H9 (cell line): ENCODE data around the gene DTX4. TPM values are rescaled to one million over a fixed set of nuclear protein-coding genes. Genes with fewer than 3 reads are reported as not detected.

Experiments used
- DNase-seq: peaks from one replicate; pipeline ENCODE4 v3.0.0-alpha.2; 2017
- H2AFZ ChIP-seq: one replicate; pipeline ENCODE4 v1.6.1; 2013; ENCODE audit warnings: mild to moderate bottlenecking, low read length, control low read depth, moderate library complexity
- H2AK5ac ChIP-seq: 2 replicates; pipeline ENCODE4 v1.6.1; 2013; ENCODE audit warnings: low read length, control low read depth, mixed read lengths; ENCODE audit not compliant: insufficient read length
- H2BK120ac ChIP-seq: one replicate; pipeline ENCODE4 v1.6.1; 2013; ENCODE audit warnings: low read depth, mild to moderate bottlenecking, low read length, control low read depth, inconsistent platforms; ENCODE audit not compliant: poor library complexity, severe bottlenecking
- H2BK12ac ChIP-seq: 2 replicates; pipeline ENCODE4 v1.6.1; 2013; ENCODE audit warnings: low read length, control low read depth, mixed read lengths, low read depth; ENCODE audit not compliant: insufficient read length
- H2BK15ac ChIP-seq: 2 replicates; pipeline ENCODE4 v1.6.1; 2013; ENCODE audit warnings: low read depth, low read length, control low read depth
- H2BK20ac ChIP-seq: one replicate; pipeline ENCODE4 v1.6.1; 2013; ENCODE audit warnings: low read depth, mild to moderate bottlenecking, low read length, control low read depth, inconsistent platforms; ENCODE audit not compliant: poor library complexity, severe bottlenecking
- H2BK5ac ChIP-seq: 2 replicates; pipeline ENCODE4 v1.6.1; 2013; ENCODE audit warnings: low read length, control low read depth, mixed read lengths; ENCODE audit not compliant: insufficient read length
- H3K14ac ChIP-seq: 2 replicates; pipeline ENCODE4 v1.6.1; 2013; ENCODE audit warnings: low read length, control low read depth; ENCODE audit not compliant: insufficient read depth
- H3K18ac ChIP-seq: 2 replicates; pipeline ENCODE4 v1.6.1; 2013; ENCODE audit warnings: low read depth, mild to moderate bottlenecking, mixed read lengths, low read length, control low read depth; ENCODE audit not compliant: insufficient read length
- H3K23ac ChIP-seq: 2 replicates; pipeline ENCODE4 v1.6.1; 2013; ENCODE audit warnings: low read length, control low read depth, mixed read lengths, low read depth; ENCODE audit not compliant: insufficient read length
- H3K23me2 ChIP-seq: 2 replicates; pipeline ENCODE4 v1.6.1; 2013; ENCODE audit warnings: low read depth, mild to moderate bottlenecking, mixed read lengths, low read length, control low read depth; ENCODE audit not compliant: insufficient read length, poor library complexity, severe bottlenecking
- H3K27ac ChIP-seq: 2 replicates; pipeline ENCODE4 v1.5.1; 2013; ENCODE audit warnings: low read length, control low read depth, mixed read lengths, low read depth; ENCODE audit not compliant: insufficient read length
- H3K27me3 ChIP-seq: 2 replicates; pipeline ENCODE4 v1.6.1; 2013; ENCODE audit warnings: low read length, control low read depth, inconsistent platforms; ENCODE audit not compliant: insufficient read depth
- H3K4ac ChIP-seq: 2 replicates; pipeline ENCODE4 v1.6.1; 2013; ENCODE audit warnings: low read depth, mild to moderate bottlenecking, control low read depth, inconsistent platforms, low read length, moderate library complexity
- H3K4me1 ChIP-seq: 2 replicates; pipeline ENCODE4 v1.6.1; 2013; ENCODE audit warnings: low read length, control low read depth, inconsistent platforms; ENCODE audit not compliant: insufficient read depth
- H3K4me2 ChIP-seq: 2 replicates; pipeline ENCODE4 v1.6.1; 2013; ENCODE audit warnings: low read length, control low read depth, mixed read lengths; ENCODE audit not compliant: insufficient read length, insufficient read depth
- H3K56ac ChIP-seq: 2 replicates; pipeline ENCODE4 v1.6.1; 2013; ENCODE audit warnings: low read depth, mild to moderate bottlenecking, mixed read lengths, low read length, control low read depth; ENCODE audit not compliant: insufficient read length
- H3K79me1 ChIP-seq: 2 replicates; pipeline ENCODE4 v1.6.1; 2013; ENCODE audit warnings: low read depth, mild to moderate bottlenecking, moderate library complexity, low read length, control low read depth, inconsistent platforms; ENCODE audit not compliant: insufficient read depth, poor library complexity, severe bottlenecking
- H3K79me2 ChIP-seq: 2 replicates; pipeline ENCODE4 v1.6.1; 2013; ENCODE audit warnings: low read length, control low read depth, inconsistent platforms; ENCODE audit not compliant: insufficient read depth
- H3K9ac ChIP-seq: 2 replicates; pipeline ENCODE4 v1.6.1; 2013; ENCODE audit warnings: low read length, control low read depth, mixed read lengths; ENCODE audit not compliant: insufficient read length; ENCODE audit errors: extremely low read depth
- H3K9me3 ChIP-seq: one replicate; pipeline ENCODE4 v1.6.1; 2013; ENCODE audit warnings: low read depth, low read length, inconsistent platforms; ENCODE audit not compliant: control insufficient read depth
- H3T11ph ChIP-seq: one replicate; pipeline ENCODE4 v1.6.1; 2013; ENCODE audit warnings: mild to moderate bottlenecking, low read length, control low read depth, inconsistent platforms
- H4K20me1 ChIP-seq: one replicate; pipeline ENCODE4 v1.6.1; 2013; ENCODE audit not compliant: control insufficient read depth, insufficient read length, insufficient read depth
- H4K5ac ChIP-seq: 2 replicates; pipeline ENCODE4 v1.6.1; 2013; ENCODE audit warnings: low read depth, mild to moderate bottlenecking, mixed read lengths, low read length, control low read depth; ENCODE audit not compliant: insufficient read length
- H4K8ac ChIP-seq: replicated peaks from 2 replicates; pipeline ENCODE4 v1.6.1; 2013; ENCODE audit warnings: low read length, control low read depth, mixed read lengths, low read depth; ENCODE audit not compliant: insufficient read length
- H4K91ac ChIP-seq: 2 replicates; pipeline ENCODE4 v1.6.1; 2013; ENCODE audit warnings: low read depth, mild to moderate bottlenecking, moderate library complexity, mixed read lengths, low read length, control low read depth; ENCODE audit not compliant: insufficient read length
- H3K27ac Mint-ChIP-seq, 3 experiments: 2 replicates in 2 of 3; 3 replicates in 1 of 3; pipeline ENCODE4 v1.8.0; 2020 to 2021; ENCODE audit warnings: mixed read lengths in 3 of 3, mild to moderate bottlenecking in 1 of 3, moderate library complexity in 1 of 3
- H3K27me3 Mint-ChIP-seq: 2 replicates; pipeline ENCODE4 v1.8.0; 2021; ENCODE audit warnings: low read depth, mild to moderate bottlenecking, moderate library complexity, mixed read lengths
- H3K36me3 Mint-ChIP-seq, 3 experiments: 2 replicates in 2 of 3; 3 replicates in 1 of 3; pipeline ENCODE4 v1.8.0; 2020 to 2021; ENCODE audit warnings: low read depth in 3 of 3, mixed read lengths in 3 of 3; ENCODE audit not compliant: insufficient read depth in 1 of 3
- H3K4me1 Mint-ChIP-seq, 2 experiments: 2 replicates each; pipeline ENCODE4 v1.8.0; 2020; ENCODE audit warnings: mixed read lengths in 2 of 2
- H3K4me3 Mint-ChIP-seq, 2 experiments: 2 replicates in 1 of 2; 3 replicates in 1 of 2; pipeline ENCODE4 v1.8.0; 2020 to 2021; ENCODE audit warnings: mild to moderate bottlenecking in 2 of 2, mixed read lengths in 2 of 2, moderate library complexity in 1 of 2
- H3K9me3 Mint-ChIP-seq, 2 experiments: 2 replicates in 1 of 2; 3 replicates in 1 of 2; pipeline ENCODE4 v1.8.0; 2020; ENCODE audit warnings: mild to moderate bottlenecking in 2 of 2, mixed read lengths in 2 of 2, moderate library complexity in 1 of 2
- WGBS: extraction: QIAGEN DNeasy Blood & Tissue Kit; methylation state at CpG from one replicate; pipeline ENCODE4 v1.1.7; 2013; ENCODE audit warnings: missing lambda C conversion rate, low lambda C conversion rate, mixed read lengths; ENCODE audit not compliant: insufficient read length; ENCODE audit errors: extremely low coverage; 5-methylcytosine and 5-hydroxymethylcytosine counted together
- total RNA-seq: library from RNA; stranded (reverse); gene quantifications from 2 replicates; pipeline ENCODE4 v1.2.1, GENCODE V29; 2021
- TF ChIP-seq, protein P1 (sequence below): fragments of 200-600 bp; sonication (generic); conservative IDR thresholded peaks from 3 replicates; pipeline ENCODE4 v1.8.0; 2021; ENCODE audit warnings: antibody characterized with exemption, mild to moderate bottlenecking

DTX4 gene
- total RNA-seq, 1 experiment from 2014 or later: 13.0 TPM

DNA sequence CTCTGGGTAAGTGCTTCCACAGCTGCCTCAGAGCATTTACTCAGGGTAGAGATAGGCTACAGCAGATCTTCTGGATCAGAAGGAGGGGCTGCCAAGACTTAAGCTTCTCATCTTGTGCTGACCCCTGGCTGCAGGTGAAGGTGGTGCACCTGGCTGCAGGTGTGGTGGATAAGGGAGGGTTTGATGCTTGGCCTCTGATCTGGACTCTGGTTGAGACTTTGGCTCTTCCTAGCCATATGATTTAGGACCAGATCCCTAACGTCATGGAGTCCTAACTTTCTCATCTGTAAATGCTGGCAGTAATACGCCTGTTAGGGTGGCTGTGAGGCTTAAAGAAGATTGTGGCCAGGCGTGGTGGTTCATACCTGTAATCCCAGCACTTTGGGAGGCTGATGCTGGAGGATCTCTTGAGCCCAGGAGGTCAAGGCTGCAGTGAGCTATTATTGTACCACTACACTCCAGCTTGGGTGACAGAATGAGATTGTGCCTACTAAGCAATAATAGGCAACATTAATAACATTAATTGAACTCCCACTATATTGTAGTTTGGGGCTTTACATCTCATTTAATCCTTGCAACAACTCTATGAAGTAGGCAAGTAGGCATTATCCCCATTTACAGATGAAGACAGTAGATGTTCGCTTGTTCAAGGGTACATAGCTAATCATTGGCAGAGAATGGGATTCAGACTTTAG is 10.7 kb downstream of the DTX4 start:
- no peak overlapping the region for H2BK12ac ChIP-seq
- no peak overlapping the region for H2BK15ac ChIP-seq
- no peaks in the 10 kb centered on the region for H4K20me1 ChIP-seq
- DNase-seq: peak; percentile 81
- H4K91ac ChIP-seq: no peak overlapping the region
- Mint-ChIP-seq H3K4me3 (no peak overlapping the region), H3K9me3 (peaks cover 8 to 12% of the 10 kb centered on the region in 2 experiments; a peak in 3 of 5 replicates), H3K4me1 (peaks cover 20 to 39% of the 10 kb centered on the region in 2 experiments), H3K36me3 (peaks cover 10 to 36% (median 30%) of the 10 kb centered on the region in 3 experiments; a peak in 6 of 7 replicates), H3K27ac (peak overlapping the region in 1 of 3 experiments; percentile 15; a peak in 1 of 7 replicates), H3K27me3 (no peaks in the 10 kb centered on the region; the same call in 1 of the 2 replicates)
- H4K5ac ChIP-seq: no peak overlapping the region
- H3T11ph ChIP-seq: no peak overlapping the region
- WGBS: no CpG with 5 or more reads among the region's 4 CpGs
- H3K79me2 ChIP-seq: no peaks in the 10 kb centered on the region
- H3K9ac ChIP-seq: no peak overlapping the region
- no peak overlapping the region for H2AK5ac ChIP-seq
- peaks cover 6% of the 10 kb centered on the region for H3K79me1 ChIP-seq
- H3K14ac ChIP-seq: no peak overlapping the region
- H3K27ac ChIP-seq: no peak overlapping the region
- no peak overlapping the region for H3K56ac ChIP-seq
- H2BK5ac ChIP-seq: no peak overlapping the region
- no peak overlapping the region for H4K8ac ChIP-seq
- H3K27me3 ChIP-seq: no peaks in the 10 kb centered on the region
- no peak overlapping the region for H3K23ac ChIP-seq
- H3K4ac ChIP-seq: no peak overlapping the region
- H3K18ac ChIP-seq: no peak overlapping the region
- TF ChIP-seq, protein P1, sequence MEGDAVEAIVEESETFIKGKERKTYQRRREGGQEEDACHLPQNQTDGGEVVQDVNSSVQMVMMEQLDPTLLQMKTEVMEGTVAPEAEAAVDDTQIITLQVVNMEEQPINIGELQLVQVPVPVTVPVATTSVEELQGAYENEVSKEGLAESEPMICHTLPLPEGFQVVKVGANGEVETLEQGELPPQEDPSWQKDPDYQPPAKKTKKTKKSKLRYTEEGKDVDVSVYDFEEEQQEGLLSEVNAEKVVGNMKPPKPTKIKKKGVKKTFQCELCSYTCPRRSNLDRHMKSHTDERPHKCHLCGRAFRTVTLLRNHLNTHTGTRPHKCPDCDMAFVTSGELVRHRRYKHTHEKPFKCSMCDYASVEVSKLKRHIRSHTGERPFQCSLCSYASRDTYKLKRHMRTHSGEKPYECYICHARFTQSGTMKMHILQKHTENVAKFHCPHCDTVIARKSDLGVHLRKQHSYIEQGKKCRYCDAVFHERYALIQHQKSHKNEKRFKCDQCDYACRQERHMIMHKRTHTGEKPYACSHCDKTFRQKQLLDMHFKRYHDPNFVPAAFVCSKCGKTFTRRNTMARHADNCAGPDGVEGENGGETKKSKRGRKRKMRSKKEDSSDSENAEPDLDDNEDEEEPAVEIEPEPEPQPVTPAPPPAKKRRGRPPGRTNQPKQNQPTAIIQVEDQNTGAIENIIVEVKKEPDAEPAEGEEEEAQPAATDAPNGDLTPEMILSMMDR: peak; percentile 86
- H2BK20ac ChIP-seq: no peak overlapping the region
- H3K23me2 ChIP-seq: no peaks in the 10 kb centered on the region
- no peaks in the 10 kb centered on the region; the same call in 1 of the 2 replicates for H3K4me1 ChIP-seq
- H3K9me3 ChIP-seq: no peaks in the 10 kb centered on the region
- no peak overlapping the region for H2BK120ac ChIP-seq
- no peak overlapping the region for H2AFZ ChIP-seq
- no peak overlapping the region for H3K4me2 ChIP-seq
